ENCODE data around the gene RAB41.

Gene RAB41

GRCh38 chrX:70253377-70254062 is 28.5 kb upstream of the RAB41 start:
- TF ChIP-seq CTCF (IDR thresholded peaks at IDR 0.05; ENCODE audit: insufficient read depth, low read length), result no peak
- TF ChIP-seq POLR2AphosphoS5 (IDR thresholded peaks at IDR 0.05; ENCODE audit: low read depth), result no peak
- TF ChIP-seq GABPA (IDR thresholded peaks at IDR 0.05; ENCODE audit: low read depth), result no peak
- H3K4me3 ChIP-seq (replicated peaks; ENCODE audit: insufficient read depth, low read length), result no peak overlapping the region
- no peak for DNase-seq (ENCODE audit: low read depth in 1 of 2, low spot score in 1 of 2)
- no peak overlapping the region for H3K27ac ChIP-seq (replicated peaks)
- no peaks in the 10 kb centered on the region for H3K27me3 ChIP-seq (ENCODE audit: insufficient read depth, poor library complexity, severe bottlenecking)

GRCh38 chrX:70254063-70254400 is 27.9 kb upstream of the RAB41 start:
- no peaks in the 10 kb centered on the region for H3K27me3 ChIP-seq (ENCODE audit: insufficient read depth, poor library complexity, severe bottlenecking)
- H3K4me3 ChIP-seq (replicated peaks; ENCODE audit: insufficient read depth, low read length), result no peak overlapping the region
- DNase-seq (ENCODE audit: low read depth in 1 of 2, low spot score in 1 of 2), result no peak
- TF ChIP-seq REST (IDR thresholded peaks at IDR 0.05; ENCODE audit: insufficient replicate concordance, low read depth) (no peak), POLR2AphosphoS5 (IDR thresholded peaks at IDR 0.05; ENCODE audit: low read depth) (no peak), CTCF (IDR thresholded peaks at IDR 0.05; ENCODE audit: insufficient read depth, low read length) (no peak)
- no peak overlapping the region for H3K27ac ChIP-seq (replicated peaks)

GRCh38 chrX:70254909-70255308 is 27.1 kb upstream of the RAB41 start:
- Histone ChIP-seq H3K4me3 (replicated peaks; ENCODE audit: insufficient read depth, low read length) (no peak overlapping the region), H3K27me3 (ENCODE audit: insufficient read depth, poor library complexity, severe bottlenecking) (no peaks in the 10 kb centered on the region), H3K27ac (replicated peaks) (no peak overlapping the region)
- no peak for DNase-seq (ENCODE audit: low read depth in 1 of 2, low spot score in 1 of 2)
- TF ChIP-seq CTCF (IDR thresholded peaks at IDR 0.05; ENCODE audit: insufficient read depth, low read length) (no peak), GABPA (IDR thresholded peaks at IDR 0.05; ENCODE audit: low read depth) (no peak), POLR2AphosphoS5 (IDR thresholded peaks at IDR 0.05; ENCODE audit: low read depth) (no peak)

- DNase-seq (ENCODE audit: low read depth in 1 of 2, low spot score in 1 of 2), result no peak
- no peak overlapping the region for H3K27ac ChIP-seq (replicated peaks)
- H3K4me3 ChIP-seq (replicated peaks; ENCODE audit: insufficient read depth, low read length), result no peak overlapping the region
- TF ChIP-seq SPI1 (IDR thresholded peaks at IDR 0.05; ENCODE audit: borderline replicate concordance, low read depth), result no peak
- TF ChIP-seq CTCF (IDR thresholded peaks at IDR 0.05; ENCODE audit: insufficient read depth, low read length), result no peak
- no peak for TF ChIP-seq POLR2AphosphoS5 (IDR thresholded peaks at IDR 0.05; ENCODE audit: low read depth)
- no peak for TF ChIP-seq GABPA (IDR thresholded peaks at IDR 0.05; ENCODE audit: low read depth)
- TF ChIP-seq REST (IDR thresholded peaks at IDR 0.05; ENCODE audit: insufficient replicate concordance, low read depth), result no peak
- H3K27me3 ChIP-seq (ENCODE audit: insufficient read depth, poor library complexity, severe bottlenecking), result no peaks in the 10 kb centered on the region
Measured at GRCh38 chrX:70255452-70255851, 26.5 kb upstream of the RAB41 start.

Data from HL-60 (cell line).